Mucosa of stomach (tissue), 1 donor: ENCODE results near the gene STIM1.

ENCODE experiments used
- H3K27me3 ChIP-seq: one replicate; pipeline ENCODE4 v1.7.0; 2013; ENCODE audit warnings: mild to moderate bottlenecking, low read length; ENCODE audit not compliant: control insufficient read depth, insufficient read depth
- H3K36me3 ChIP-seq: one replicate; pipeline ENCODE4 v1.7.0; 2013; ENCODE audit warnings: low read length; ENCODE audit not compliant: control insufficient read depth, insufficient read depth
- H3K4me1 ChIP-seq: one replicate; pipeline ENCODE4 v1.7.0; 2013; ENCODE audit warnings: mild to moderate bottlenecking, low read length; ENCODE audit not compliant: control insufficient read depth, insufficient read depth
- H3K4me3 ChIP-seq: one replicate; pipeline ENCODE4 v1.7.0; 2013; ENCODE audit warnings: low read length
- H3K9ac ChIP-seq: one replicate; pipeline ENCODE4 v1.7.0; 2013; ENCODE audit warnings: mild to moderate bottlenecking, low read length, moderate library complexity
- H3K9me3 ChIP-seq: one replicate; pipeline ENCODE4 v1.7.0; 2013; ENCODE audit warnings: mild to moderate bottlenecking, low read length, moderate library complexity; ENCODE audit not compliant: control insufficient read depth
- donor health status: Pancreatic carcinoma.

STIM1 gene

DNA sequence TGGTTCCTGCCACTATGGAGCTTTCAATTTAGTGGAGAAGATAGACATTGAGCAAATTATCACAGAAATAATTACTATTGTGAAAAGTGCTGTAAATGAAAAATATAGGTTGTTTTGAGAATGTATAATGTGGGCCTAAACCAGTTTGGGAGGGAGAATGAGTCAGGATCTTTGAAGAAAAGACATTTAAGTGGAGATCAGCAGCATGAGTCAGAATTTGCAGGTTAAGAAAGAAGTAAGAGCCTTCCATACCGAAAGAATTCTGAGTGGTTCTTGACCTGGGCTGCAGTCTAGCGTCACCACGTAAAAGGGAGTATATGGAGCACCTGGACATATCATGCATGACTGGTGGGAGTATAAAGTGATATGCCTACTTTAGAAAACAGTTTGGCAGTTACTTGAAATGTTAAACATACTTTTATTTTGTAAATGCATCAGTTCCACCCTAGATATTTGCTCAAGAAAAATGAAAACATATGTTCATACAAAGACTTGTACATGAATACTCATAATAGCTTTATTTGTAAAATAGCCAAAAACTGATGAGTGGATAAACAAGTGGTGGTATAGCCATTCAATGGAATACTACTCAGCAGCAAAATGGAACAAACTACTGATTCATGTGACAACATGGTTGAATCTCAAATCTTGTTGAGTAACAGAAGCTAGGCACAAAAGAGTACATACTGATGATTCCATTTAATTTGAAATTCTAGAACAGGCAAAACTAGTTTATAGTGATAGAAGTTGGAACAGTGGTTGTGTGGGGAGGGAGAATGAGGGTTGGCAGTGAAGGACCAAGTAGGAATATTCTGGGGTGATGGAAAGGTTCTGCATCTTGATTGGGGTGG, 99.2 kb downstream of the STIM1 start:
- Histone ChIP-seq H3K4me3 (no peak overlapping the region), H3K36me3 (no peaks in the 10 kb centered on the region), H3K4me1 (peaks cover 5% of the 10 kb centered on the region), H3K9me3 (no peaks in the 10 kb centered on the region), H3K27me3 (no peaks in the 10 kb centered on the region), H3K9ac (no peak overlapping the region)

DNA sequence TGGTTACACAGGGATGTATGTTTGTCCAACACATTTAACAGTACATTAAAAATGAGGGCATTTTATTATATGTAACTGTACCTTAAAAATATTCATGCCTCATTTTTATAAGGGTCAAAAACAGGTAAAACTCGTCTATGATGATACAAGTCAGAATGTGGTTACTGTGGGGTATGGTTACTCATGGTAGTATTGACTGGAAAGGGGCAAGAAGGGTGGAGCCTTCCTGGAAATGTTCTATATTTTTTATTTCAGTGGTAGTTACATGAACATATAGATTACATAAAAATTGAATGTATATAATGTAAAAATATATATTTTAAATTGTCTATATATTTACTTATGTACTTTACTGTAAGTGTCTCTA, 99.8 kb downstream of the STIM1 start:
- Histone ChIP-seq H3K4me3 (no peak overlapping the region), H3K9me3 (no peaks in the 10 kb centered on the region), H3K27me3 (no peaks in the 10 kb centered on the region), H3K9ac (no peak overlapping the region), H3K36me3 (no peaks in the 10 kb centered on the region), H3K4me1 (peaks cover 5% of the 10 kb centered on the region)

GRCh38 chr11:3956038-3956437, 100.6 kb downstream of the STIM1 start:
- no peaks in the 10 kb centered on the region for H3K27me3 ChIP-seq

GRCh38 chr11:3956748-3957147, 101.3 kb downstream of the STIM1 start:
- no peak overlapping the region for H3K9ac ChIP-seq
- peaks cover under 1% of the 10 kb centered on the region for H3K4me1 ChIP-seq
- no peaks in the 10 kb centered on the region for H3K27me3 ChIP-seq
- no peak overlapping the region for H3K4me3 ChIP-seq
- H3K9me3 ChIP-seq = no peaks in the 10 kb centered on the region
- H3K36me3 ChIP-seq = no peaks in the 10 kb centered on the region

More at GRCh38 chr11:3956038-3956437, 100.6 kb downstream of the STIM1 start:
- Histone ChIP-seq H3K4me1 (peaks cover 5% of the 10 kb centered on the region), H3K36me3 (no peaks in the 10 kb centered on the region), H3K4me3 (no peak overlapping the region), H3K9me3 (no peaks in the 10 kb centered on the region), H3K9ac (no peak overlapping the region)

- Histone ChIP-seq H3K27me3 (no peaks in the 10 kb centered on the region), H3K4me1 (no peaks in the 10 kb centered on the region), H3K36me3 (no peaks in the 10 kb centered on the region)
Measured at GRCh38 chr11:3957437-3957836, 102.0 kb downstream of the STIM1 start.

GRCh38 chr11:3958281-3958680, 102.8 kb downstream of the STIM1 start:
- Histone ChIP-seq H3K9ac (no peak overlapping the region), H3K4me3 (no peak overlapping the region), H3K36me3 (no peaks in the 10 kb centered on the region), H3K4me1 (no peaks in the 10 kb centered on the region), H3K9me3 (no peaks in the 10 kb centered on the region), H3K27me3 (no peaks in the 10 kb centered on the region)

More at GRCh38 chr11:3957437-3957836, 102.0 kb downstream of the STIM1 start:
- no peak overlapping the region for H3K9ac ChIP-seq
- H3K4me3 ChIP-seq = no peak overlapping the region
- H3K9me3 ChIP-seq = no peaks in the 10 kb centered on the region

DNA sequence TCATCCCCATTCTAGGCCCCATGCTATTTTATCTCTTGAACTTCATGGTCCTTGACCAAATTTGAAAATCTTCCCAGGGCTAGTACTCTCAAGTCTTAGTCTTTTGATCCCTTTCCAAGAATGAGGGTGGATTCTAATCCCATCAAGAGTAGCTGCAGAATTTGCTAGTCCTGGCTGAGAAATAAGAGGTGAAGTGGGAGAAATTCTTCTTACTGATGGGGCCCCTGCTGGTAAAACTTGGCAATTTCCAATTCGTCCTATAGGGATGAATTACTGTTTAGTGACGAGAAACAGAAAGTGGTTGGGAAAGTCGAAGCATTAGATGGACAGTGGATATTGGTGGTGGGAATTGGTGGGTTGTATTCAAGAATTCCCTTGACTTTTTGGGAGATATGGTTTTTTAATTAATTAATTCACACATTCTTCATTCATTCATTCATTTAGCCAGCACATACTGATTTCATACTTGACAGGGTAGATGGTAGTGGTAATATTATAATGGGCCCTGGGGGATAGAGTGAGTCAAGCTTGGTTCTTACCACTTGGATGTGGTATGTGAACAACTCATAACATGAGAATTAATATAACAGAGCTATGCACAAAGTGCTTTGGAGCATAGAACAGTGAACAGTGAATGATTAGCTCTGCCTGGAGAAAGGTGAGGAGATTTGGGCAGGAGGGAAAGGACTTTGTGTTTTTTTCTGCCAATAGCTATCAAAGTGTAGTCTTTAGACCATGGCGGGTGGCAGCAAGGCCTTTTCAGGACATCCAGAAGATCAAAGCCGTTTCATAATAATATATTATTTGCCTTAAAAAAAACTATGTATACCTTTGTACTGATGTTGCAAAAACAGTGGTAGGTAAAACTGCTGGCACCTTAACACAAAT, 103.8 kb downstream of the STIM1 start:
- H3K4me3 ChIP-seq = no peak overlapping the region
- no peaks in the 10 kb centered on the region for H3K9me3 ChIP-seq
- H3K36me3 ChIP-seq = no peaks in the 10 kb centered on the region
- H3K4me1 ChIP-seq = no peaks in the 10 kb centered on the region
- no peaks in the 10 kb centered on the region for H3K27me3 ChIP-seq
- no peak overlapping the region for H3K9ac ChIP-seq

- no peaks in the 10 kb centered on the region for H3K9me3 ChIP-seq
- H3K4me3 ChIP-seq = no peak overlapping the region
- no peak overlapping the region for H3K9ac ChIP-seq
- no peaks in the 10 kb centered on the region for H3K36me3 ChIP-seq
- H3K27me3 ChIP-seq = no peaks in the 10 kb centered on the region
- no peaks in the 10 kb centered on the region for H3K4me1 ChIP-seq
Measured at GRCh38 chr11:3959903-3960265, 104.4 kb downstream of the STIM1 start.

GRCh38 chr11:3962406-3962840, 107.0 kb downstream of the STIM1 start:
- H3K4me3 ChIP-seq = no peak overlapping the region
- H3K36me3 ChIP-seq = no peaks in the 10 kb centered on the region
- H3K4me1 ChIP-seq = peaks cover 8% of the 10 kb centered on the region
- no peak overlapping the region for H3K9ac ChIP-seq
- no peaks in the 10 kb centered on the region for H3K27me3 ChIP-seq
- H3K9me3 ChIP-seq = no peaks in the 10 kb centered on the region

- Histone ChIP-seq H3K4me3 (no peak overlapping the region), H3K4me1 (peaks cover 8% of the 10 kb centered on the region), H3K27me3 (no peaks in the 10 kb centered on the region), H3K36me3 (no peaks in the 10 kb centered on the region), H3K9me3 (no peaks in the 10 kb centered on the region), H3K9ac (no peak overlapping the region)
Measured at GRCh38 chr11:3964056-3964455, 108.6 kb downstream of the STIM1 start.

DNA sequence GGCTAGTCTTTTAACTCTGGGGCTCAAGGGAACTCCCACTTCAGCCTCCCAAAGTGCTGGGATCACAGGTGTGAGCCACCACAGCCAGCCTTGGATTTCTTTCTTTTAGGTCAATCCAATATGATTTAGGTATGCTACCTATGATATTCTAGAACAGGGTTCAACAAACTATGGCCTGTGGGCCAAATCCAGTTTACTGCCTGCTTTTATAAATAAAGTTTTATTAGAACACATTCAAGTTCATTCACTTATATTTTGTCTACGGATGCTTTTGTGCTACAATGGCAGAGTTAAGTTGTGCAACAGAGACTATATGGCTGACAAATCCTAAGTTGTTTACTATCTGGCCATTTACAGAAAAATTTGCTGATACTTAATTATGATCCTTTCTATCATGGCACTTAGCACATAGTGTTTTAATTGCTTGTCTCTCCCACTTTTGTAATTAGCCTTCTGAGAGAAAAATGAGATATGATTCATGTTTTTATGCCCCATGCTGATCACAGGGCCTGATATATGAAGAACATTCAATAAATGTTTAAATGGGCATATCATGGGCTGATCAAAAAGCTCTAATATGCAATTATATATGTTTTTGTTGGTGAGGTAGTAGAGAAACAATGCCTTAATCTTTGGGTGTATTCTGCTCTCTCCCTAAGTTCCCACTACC, 109.6 kb downstream of the STIM1 start:
- H3K27me3 ChIP-seq = no peaks in the 10 kb centered on the region
- H3K9ac ChIP-seq = no peak overlapping the region
- H3K4me1 ChIP-seq = peaks cover 8% of the 10 kb centered on the region
- no peak overlapping the region for H3K4me3 ChIP-seq
- no peaks in the 10 kb centered on the region for H3K36me3 ChIP-seq
- no peaks in the 10 kb centered on the region for H3K9me3 ChIP-seq

DNA sequence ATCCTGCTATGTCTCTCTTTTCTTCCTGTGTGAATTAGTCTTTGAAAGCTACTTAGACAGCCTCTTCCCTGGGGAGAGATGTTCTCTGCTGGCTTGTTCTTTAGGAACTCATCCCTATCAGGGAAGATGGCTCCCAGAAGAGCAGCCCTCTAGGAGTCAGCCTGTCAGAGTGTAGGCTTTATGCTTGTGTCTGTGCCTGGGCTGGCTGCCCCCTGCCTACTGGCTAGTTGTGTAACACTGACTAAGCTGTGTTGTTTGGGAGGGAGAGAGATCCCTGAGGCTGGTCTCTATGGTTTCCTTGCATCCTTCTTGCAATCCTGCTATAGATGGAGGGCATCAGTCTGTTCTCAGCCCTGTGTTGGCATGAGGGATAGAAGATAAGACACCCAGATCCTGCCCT, 112.2 kb downstream of the STIM1 start:
- Histone ChIP-seq H3K9ac (no peak overlapping the region), H3K4me3 (no peak overlapping the region), H3K4me1 (peaks cover 8% of the 10 kb centered on the region), H3K9me3 (no peaks in the 10 kb centered on the region), H3K36me3 (no peaks in the 10 kb centered on the region), H3K27me3 (no peaks in the 10 kb centered on the region)
